Measurements from ENCODE around the gene MRPS23.

MRPS23 gene

DNA sequence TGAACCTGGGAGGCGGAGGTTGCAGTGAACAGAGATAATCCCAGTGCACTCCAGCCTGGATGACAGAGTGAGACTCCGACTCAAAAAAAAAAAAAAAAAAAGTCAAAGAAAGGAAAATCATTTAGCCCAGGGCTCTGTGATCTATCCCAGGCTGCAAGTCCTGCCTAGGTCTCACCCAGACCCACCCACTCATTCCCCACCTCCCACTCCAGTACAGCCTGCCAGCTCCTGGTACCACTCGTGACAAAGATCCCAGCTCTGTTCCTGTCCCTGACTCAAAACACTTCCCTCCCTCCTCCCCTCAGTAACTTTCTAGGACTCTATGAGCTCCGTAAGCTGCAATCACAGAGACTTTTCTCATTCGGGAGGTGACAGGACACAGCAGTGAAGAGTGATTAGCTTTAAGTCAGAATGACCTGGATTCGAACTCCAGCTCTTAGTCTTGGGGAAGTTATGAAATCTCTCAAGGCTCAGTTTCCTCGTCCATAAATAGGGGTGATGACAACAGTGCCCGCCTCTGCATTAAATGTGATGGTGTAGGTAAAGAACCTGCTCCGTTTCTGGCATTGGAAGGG is 28.0 kb upstream of the MRPS23 start:
- DNase-seq = no peak

GRCh38 chr17:57876866-57877237 is 27.0 kb upstream of the MRPS23 start:
- no peak for DNase-seq

DNA sequence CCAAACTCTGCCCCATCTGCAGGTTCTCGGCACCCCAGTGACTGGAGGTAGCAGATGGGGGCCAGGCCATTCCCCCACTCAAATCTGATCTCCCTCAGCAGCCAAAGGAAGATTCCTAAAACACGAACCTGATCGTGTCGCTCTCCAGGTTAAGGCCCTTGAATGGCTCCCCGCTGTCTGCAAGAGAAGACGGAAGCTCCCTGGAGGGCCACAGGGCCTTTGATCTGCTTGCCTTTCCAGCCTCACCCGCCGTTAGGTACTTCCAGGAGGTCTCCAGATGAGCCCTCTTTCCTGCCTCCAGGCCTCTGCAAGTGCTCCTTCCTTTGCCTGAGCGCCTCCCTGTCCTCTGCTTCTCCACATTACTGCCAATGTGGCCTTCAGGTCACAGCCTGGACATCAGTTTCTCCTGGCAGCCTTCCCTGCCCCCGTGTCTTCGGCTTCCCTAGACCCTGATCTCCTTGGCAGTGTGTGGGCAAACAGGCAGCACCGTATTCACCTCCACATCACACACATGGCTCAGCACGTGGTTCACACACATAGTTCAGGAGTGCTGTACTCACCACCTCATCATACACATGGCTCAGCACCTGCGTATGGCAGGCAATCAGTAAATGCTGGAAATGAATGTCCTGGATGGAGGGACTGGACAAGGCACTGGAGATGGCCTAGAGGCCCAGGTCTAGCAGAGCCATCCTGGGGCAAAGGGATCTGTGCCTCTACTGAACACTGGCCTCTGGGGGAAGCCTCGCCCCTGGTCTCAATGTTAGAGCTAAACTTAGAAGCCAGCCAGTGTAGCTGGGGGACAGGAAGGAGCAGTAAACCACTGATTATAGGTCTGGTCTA is 26.4 kb upstream of the MRPS23 start:
- no peak for DNase-seq

- DNase-seq = no peak
These were observed 25.6 kb upstream of the MRPS23 start for GRCh38 chr17:57875290-57876022.

DNA sequence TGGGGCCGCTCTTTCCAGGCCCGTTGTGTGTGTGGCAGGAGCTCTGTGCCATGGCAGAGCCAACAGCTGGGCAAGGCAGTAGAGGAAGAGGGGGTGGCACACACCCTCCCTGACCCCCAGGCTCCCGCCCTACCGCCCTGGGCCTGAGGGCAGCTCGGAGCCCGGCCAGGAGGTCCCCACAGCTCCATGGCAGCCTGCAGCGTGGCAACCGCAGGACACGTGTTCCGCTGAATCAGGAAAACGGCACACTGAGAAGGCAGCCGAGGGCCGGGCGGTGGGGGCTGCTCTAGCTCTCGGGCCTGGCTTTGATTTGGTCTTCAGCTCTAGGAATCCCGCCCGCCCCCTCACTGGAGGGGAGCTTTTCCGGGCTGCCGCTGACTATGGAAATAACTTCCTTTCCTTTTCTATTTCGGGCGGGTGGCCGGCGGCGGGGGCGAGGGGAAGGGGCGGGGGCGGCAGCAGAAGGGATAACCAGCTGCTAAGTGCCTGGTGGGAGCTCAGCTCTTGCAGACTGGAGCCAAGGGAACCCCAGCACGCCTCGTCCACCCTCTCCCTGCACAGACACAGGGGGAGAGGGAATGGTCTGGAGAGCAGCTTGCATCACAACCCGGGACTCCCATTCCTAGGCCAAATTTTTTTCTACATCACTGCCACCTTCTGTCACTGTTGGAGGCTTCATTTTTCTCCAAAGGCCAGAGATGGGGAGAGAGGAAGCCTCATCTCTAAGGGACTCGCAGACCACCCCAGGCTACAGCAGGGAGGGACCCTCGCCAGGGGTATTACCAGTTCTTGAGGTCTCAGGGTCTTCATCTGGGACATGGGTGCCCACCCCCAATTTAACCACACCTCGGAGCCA is 24.8 kb upstream of the MRPS23 start:
- no peak for DNase-seq

DNA sequence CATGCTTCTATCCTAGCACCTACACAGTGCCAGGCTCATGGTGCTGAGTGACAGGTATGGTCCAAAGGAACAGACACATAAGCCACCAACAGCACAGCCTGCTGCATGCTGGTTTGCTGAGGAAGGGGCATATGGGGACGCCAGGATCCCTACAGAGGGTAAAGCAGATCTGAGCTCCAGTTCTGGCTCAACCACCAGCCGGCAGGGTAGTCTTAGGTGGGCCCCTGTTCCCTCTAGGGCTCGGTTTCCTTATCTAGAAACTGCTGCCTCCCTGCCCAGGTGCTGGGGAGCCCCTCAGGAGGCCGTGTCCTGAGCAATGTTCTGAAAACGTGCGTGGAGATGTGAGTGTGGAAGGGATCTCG is 24.2 kb upstream of the MRPS23 start:
- DNase-seq = no peak

- no peak for DNase-seq
These were observed 23.6 kb upstream of the MRPS23 start for GRCh38 chr17:57873261-57874057.

GRCh38 chr17:57872536-57872935 is 22.7 kb upstream of the MRPS23 start:
- DNase-seq = no peak

DNA sequence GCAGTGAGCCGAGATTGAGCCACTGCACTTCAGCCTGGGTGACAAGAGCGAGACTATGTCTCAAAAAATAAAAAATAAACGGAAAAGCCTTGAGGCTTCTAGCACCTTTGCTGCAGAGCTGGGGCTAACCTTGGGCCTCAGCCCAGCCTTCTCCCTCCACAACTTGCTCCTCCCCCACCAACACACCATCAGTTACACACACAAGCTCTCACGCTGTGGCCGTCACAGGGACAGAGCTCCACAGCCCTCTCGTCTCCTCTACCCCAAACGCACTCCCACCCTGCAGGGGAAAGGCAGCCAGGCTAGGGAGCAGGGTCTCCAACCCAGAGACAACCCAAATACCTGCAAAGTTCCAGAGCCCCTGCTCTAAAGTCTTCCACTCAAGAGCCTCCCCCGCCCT is 22.0 kb upstream of the MRPS23 start:
- no peak for DNase-seq

GRCh38 chr17:57871155-57871554 is 21.3 kb upstream of the MRPS23 start:
- DNase-seq = no peak

DNA sequence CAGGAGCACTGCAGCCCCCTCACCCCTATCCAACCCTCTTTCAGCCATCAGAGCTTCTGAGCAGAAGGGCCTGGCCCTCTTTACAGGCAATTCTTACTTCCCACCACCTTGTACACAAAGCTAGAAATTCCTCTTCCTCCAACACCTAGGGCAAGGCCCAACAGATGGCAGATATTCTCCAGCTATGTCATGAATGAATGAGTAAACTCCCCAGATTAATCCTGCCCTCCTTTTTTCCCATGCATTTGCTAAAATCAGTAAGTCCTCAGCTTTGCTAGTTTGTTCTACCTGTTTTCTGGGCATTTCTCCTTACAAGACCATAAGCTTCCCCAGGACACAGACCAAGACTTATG is 20.4 kb upstream of the MRPS23 start:
- no peak for DNase-seq

GRCh38 chr17:57869617-57870282 is 19.9 kb upstream of the MRPS23 start:
- DNase-seq = no peak

DNA sequence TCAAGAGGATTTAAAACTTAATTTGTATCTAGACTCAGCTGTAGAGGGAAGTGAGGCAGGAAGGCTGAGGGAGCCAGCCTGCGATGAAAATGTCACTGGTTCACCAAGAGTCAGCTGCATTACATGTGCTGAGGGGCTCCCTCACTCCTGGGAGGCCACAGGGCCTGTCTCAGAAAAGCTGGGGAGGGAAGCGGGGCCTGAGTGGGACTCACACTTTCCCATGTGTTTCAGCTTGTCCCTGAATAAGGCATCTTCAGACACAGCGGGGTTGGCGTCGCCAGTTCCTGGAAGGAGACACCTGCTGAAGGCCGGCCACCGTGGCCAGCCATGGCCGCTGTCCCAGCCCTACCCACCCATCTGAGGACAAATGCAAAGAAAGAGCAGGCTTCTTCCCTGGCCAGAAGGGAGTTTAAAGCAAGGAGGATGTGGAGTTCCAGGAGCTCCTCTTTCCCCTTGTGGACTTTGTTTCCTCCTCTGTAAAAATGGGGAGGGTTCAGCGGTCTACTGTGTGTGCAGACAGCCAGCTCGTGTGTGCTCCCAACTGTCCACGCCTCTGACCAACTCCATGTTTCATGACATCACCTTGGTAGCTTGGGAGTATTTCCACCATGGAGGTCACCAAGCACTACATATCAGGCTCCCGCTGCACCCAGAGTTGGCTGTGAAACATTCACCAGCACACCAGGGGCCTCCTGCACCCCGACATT is 19.2 kb upstream of the MRPS23 start:
- DNase-seq = no peak

DNA sequence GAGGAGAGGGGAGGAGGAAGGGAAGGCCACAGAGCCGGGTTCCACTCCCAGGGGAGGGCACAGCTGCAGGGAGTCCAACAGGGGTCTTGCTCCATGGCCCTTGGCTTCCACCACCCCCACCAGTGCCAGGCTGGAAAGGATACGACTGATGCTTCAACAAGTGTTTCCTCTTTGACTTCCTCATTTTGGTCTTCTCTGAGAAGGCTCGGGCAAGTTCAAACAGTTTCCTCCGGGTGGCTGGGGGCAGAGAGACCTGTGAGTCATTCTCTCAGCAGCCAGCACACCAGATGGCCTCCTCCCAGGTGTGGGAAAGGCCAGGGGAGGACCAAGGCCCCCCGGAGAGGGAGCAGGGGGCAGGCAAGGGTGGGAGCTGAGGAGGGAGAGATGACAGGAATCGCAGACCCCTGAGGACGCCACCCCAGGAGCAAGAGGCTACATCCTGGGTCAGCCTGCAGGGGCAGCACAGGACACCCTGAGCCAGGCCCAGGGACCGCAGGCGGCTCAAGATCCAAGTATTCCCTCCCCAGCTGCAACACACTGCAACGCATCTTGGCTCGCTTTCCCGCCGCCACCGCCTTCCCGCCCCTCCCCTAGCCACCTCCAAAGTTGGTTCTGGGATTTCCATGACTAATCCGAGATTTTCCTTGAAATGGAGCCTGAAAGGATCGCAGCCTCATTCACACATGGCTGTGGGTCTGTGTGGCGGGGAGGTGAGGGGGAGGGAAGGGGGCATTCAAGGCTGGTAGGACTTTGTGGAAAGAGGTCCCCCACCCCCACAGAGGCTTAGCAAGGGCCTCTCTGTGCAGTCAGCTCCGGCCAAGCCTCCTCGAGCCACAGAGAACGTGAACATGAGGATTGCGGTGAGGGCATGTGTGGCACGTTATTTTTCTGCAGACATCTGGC is 18.4 kb upstream of the MRPS23 start:
- DNase-seq = peak in 1 of 5 donors; percentile 17

DNA sequence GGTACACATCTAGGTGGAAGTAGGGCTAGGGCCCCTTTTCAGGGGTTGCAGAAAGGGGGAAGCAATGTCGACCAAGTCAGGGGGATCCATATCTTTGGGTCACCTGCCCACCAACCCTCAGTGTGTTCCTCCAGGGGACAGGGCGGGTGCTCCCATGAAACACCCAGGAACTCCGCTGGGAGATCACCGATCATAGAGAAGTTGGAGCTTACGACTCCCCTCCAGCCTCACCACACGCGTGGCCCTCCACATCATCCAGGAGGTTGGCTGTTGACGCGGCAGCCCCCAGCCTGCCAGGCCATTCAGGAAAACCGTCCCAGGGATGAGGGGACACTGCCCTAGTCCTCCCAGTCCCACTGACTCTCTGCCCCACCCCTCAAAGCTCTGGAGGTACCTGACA is 17.3 kb upstream of the MRPS23 start:
- no peak for DNase-seq

- no peak for DNase-seq
These were observed 16.9 kb upstream of the MRPS23 start for GRCh38 chr17:57866723-57867122.

DNA sequence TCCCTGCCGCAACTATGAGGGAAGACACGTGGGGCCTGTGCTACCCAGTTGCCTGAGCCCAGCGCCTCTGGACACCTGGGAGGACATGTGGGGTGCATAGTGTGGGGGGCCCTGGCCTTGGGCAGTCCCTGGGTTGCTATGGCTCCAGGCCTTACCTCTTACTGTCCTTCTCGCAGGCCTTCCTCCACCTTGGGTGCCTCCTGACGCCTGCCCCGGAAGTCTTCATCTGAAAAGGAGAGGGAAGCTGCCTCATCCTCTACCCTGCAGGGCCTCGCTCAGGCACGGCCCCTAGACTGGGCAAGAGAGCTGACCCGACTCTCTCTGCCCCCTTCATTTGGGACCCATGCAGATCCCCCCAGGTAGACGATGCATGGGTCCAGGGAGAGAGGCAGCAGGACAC is 16.5 kb upstream of the MRPS23 start:
- no peak for DNase-seq

GRCh38 chr17:57864273-57864672 is 14.4 kb upstream of the MRPS23 start:
- DNase-seq = no peak

- no peak for DNase-seq
These were observed 13.1 kb upstream of the MRPS23 start for GRCh38 chr17:57862694-57863667.
